HepG2 (cell line): ENCODE measurements around the gene PLEKHH1. TPM values are rescaled to one million over a fixed set of nuclear protein-coding genes. Genes with fewer than 3 reads are reported as not detected.

Source experiments
- ATAC-seq: fragments of 200-7000 bp; cut with Tn5 transposase; 3 replicates; pipeline ENCODE4 v1.9.1; 2020; ENCODE audit warnings: mild to moderate bottlenecking, moderate library complexity
- BruUV-seq: library from RNA; stranded (reverse); fragments of 400-500 nt; replicated peaks from 2 replicates; lab custom pipeline; 2021; lab: Mats Ljungman, UMichigan
- CTCF ChIA-PET: fragments of 300-600 bp; formaldehyde crosslinking; extraction: SDS; loops from one replicate; lab custom pipeline; 2021; ENCODE audit warnings: low total read pairs, inconsistent platforms, low intra/inter-chr PET ratio; lab: Yijun Ruan, JAX
- POLR2A ChIA-PET: fragments of 350-600 bp; sonication (Branson Sonifier 250); formaldehyde crosslinking; loops from one replicate; lab custom pipeline; 2020; ENCODE audit warnings: antibody characterized with exemption, inconsistent platforms; lab: Yijun Ruan, JAX
- DNase-seq: peaks from one replicate; pipeline ENCODE4 v3.0.0-alpha.2; 2015; ENCODE audit warnings: low spot score
- FAIRE-seq: peaks from 3 replicates; lab custom pipeline; 2011; peaks lifted over from hg19 to GRCh38; lab: Jason Lieb, UNC
- H2AFZ ChIP-seq: one replicate; pipeline ENCODE4 v1.6.1; 2011; ENCODE audit warnings: low read length, inconsistent platforms
- H3K27ac ChIP-seq: fragments of 300-600 bp; 3 replicates; pipeline ENCODE4 v1.8.0; 2011; ENCODE audit warnings: mixed run types, mild to moderate bottlenecking, mixed read lengths, low read length, inconsistent platforms; ENCODE audit not compliant: insufficient read depth; ENCODE audit errors: extremely low read length
- H3K27me3 ChIP-seq, 2 experiments: fragments of 200-600 bp in 1 of 2; 2 replicates in 1 of 2; 3 replicates in 1 of 2; pipeline versions ENCODE4 v1.6.0 to v1.8.0; 2011; ENCODE audit warnings: low read length in 2 of 2, mild to moderate bottlenecking in 2 of 2, moderate library complexity in 2 of 2, inconsistent platforms in 1 of 2; ENCODE audit not compliant: insufficient read depth in 2 of 2, control insufficient read depth in 1 of 2
- H3K36me3 ChIP-seq, 2 experiments: fragments of 200-600 bp in 1 of 2; replicated peaks in 1 of 2; 2 replicates in 1 of 2; 3 replicates in 1 of 2; pipeline versions ENCODE4 v1.5.1 to v1.8.0; 2011; ENCODE audit warnings: low read length in 2 of 2, inconsistent platforms in 1 of 2; ENCODE audit not compliant: insufficient read depth in 2 of 2, control insufficient read depth in 1 of 2
- H3K4me1 ChIP-seq: 2 replicates; pipeline ENCODE4 v1.5.1; 2012; ENCODE audit warnings: low read length, inconsistent platforms; ENCODE audit not compliant: insufficient read depth
- H3K4me2 ChIP-seq: 2 replicates; pipeline ENCODE4 v1.6.0; 2011; ENCODE audit warnings: low read depth, low read length, inconsistent platforms
- H3K4me3 ChIP-seq, 3 experiments: fragments of 200-600 bp in 1 of 3; sonication (generic), shearing (Covaris generic) in 1 of 3; replicated peaks in 1 of 3; 2 replicates each; pipeline ENCODE4 v1.5.1; 2011 to 2016; ENCODE audit warnings: low read length in 3 of 3, inconsistent platforms in 2 of 3, low read depth in 2 of 3, mild to moderate bottlenecking in 2 of 3, control low read depth in 1 of 3, mixed read lengths in 1 of 3; ENCODE audit not compliant: insufficient read depth in 1 of 3
- H3K79me2 ChIP-seq: one replicate; pipeline ENCODE4 v1.6.1; 2011; ENCODE audit warnings: low read length, inconsistent platforms; ENCODE audit not compliant: insufficient read depth
- H3K9ac ChIP-seq: 2 replicates; pipeline ENCODE4 v1.6.0; 2011; ENCODE audit warnings: mild to moderate bottlenecking, low read depth, low read length, inconsistent platforms; ENCODE audit not compliant: insufficient read depth
- H3K9me3 ChIP-seq: 2 replicates; pipeline ENCODE4 v1.5.1; 2012; ENCODE audit warnings: mild to moderate bottlenecking, low read length
- H4K20me1 ChIP-seq: 2 replicates; pipeline ENCODE4 v1.6.0; 2011; ENCODE audit warnings: inconsistent platforms, mild to moderate bottlenecking, low read length, moderate library complexity; ENCODE audit not compliant: insufficient read depth
- ARNTL ChIP-seq: sonication (generic); formaldehyde crosslinking; IDR thresholded peaks from 2 replicates; pipeline ENCODE4 v1.4.0; 2020; ENCODE audit warnings: mild to moderate bottlenecking, missing genetic modification reagents
- MXI1 ChIP-seq: IDR thresholded peaks from 3 replicates; pipeline ENCODE4 v1.6.1; 2012; ENCODE audit warnings: low read depth, low read length, inconsistent platforms, borderline replicate concordance
- PCBP1 ChIP-seq: fragments of 200-400 bp; formaldehyde crosslinking; IDR thresholded peaks from 2 replicates; pipeline ENCODE4 v1.6.1; 2017; ENCODE audit warnings: mild to moderate bottlenecking, low read depth, low read length, borderline replicate concordance
- RFXAP ChIP-seq: sonication (generic); formaldehyde crosslinking; IDR thresholded peaks from 2 replicates; pipeline ENCODE4 v1.4.0; 2020; ENCODE audit warnings: missing genetic modification reagents, borderline replicate concordance
- SAFB2 ChIP-seq: sonication (generic); formaldehyde crosslinking; IDR thresholded peaks from 2 replicates; pipeline ENCODE4 v1.5.1; 2020; ENCODE audit warnings: missing genetic modification reagents, low read depth, mild to moderate bottlenecking, borderline replicate concordance
- TERF1 ChIP-seq: sonication (generic); formaldehyde crosslinking; IDR thresholded peaks from 2 replicates; pipeline ENCODE4 v1.8.0; 2022; ENCODE audit warnings: mild to moderate bottlenecking, missing genetic modification reagents, moderate library complexity
- ZBTB33 ChIP-seq: sonication (generic); formaldehyde crosslinking; IDR thresholded peaks from 2 replicates; pipeline ENCODE4 v1.4.0; 2020; ENCODE audit warnings: missing genetic modification reagents
- ZBTB38 ChIP-seq: sonication (generic); formaldehyde crosslinking; IDR thresholded peaks from 2 replicates; pipeline ENCODE4 v1.5.1; 2020; ENCODE audit warnings: mild to moderate bottlenecking, missing genetic modification reagents
- ZNF33A ChIP-seq: sonication (generic); formaldehyde crosslinking; IDR thresholded peaks from 2 replicates; pipeline ENCODE4 v1.5.1; 2020; ENCODE audit warnings: missing genetic modification reagents, mild to moderate bottlenecking, moderate library complexity, borderline replicate concordance
- ZNF543 ChIP-seq: sonication (generic); formaldehyde crosslinking; IDR thresholded peaks from 2 replicates; pipeline ENCODE4 v1.4.0; 2020; ENCODE audit warnings: mild to moderate bottlenecking, missing genetic modification reagents
- ZNF589 ChIP-seq: sonication (generic); formaldehyde crosslinking; conservative IDR thresholded peaks from 2 replicates; pipeline ENCODE4 v1.8.0; 2022; ENCODE audit warnings: mild to moderate bottlenecking, moderate library complexity, missing genetic modification reagents
- ZNF639 ChIP-seq: conservative IDR thresholded peaks from 2 replicates; pipeline ENCODE4 v1.6.1; 2018; ENCODE audit warnings: missing genetic modification reagents
- ZNF792 ChIP-seq: IDR thresholded peaks from 2 replicates; pipeline ENCODE4 v1.6.1; 2016
- WGBS: methylation state at CpG from one replicate; pipeline ENCODE4 v1.1.6; 2017; ENCODE audit warnings: low lambda C conversion rate; 5-methylcytosine and 5-hydroxymethylcytosine counted together
- in situ Hi-C: cut with HindIII; loops from 2 replicates; pipeline ENCODE4 v1.10.0; 2017; ENCODE audit warnings: low pct_unique_long_range_greater_than_20kb; ENCODE audit not compliant: extremely low pct_ligation_motif_present
- intact Hi-C: fragments of 100-400 bp; cut with micrococcal nuclease; formaldehyde crosslinking; loops from one replicate; pipeline ENCODE4 v1.10.0; 2022; ENCODE audit not compliant: unreplicated experiment
- polyA plus RNA-seq, 8 experiments: library from polyadenylated mRNA; depleted of rRNA in 3 of 8; stranded (reverse) in 7 of 8; unstranded in 1 of 8; fragments of >200 nt; fragmentation: Illumina TruSeq in 4 of 8; extraction: Trizol in 4 of 8; gene quantifications; 2 replicates each; pipeline versions ENCODE4 v1.2.1 to v1.2.3, GENCODE V29; 2011 to 2016; ENCODE audit warnings: low read depth in 4 of 8, missing spikeins in 1 of 8, mixed read lengths in 1 of 8; ENCODE audit not compliant: insufficient read depth in 1 of 8
- total RNA-seq, 5 experiments: library from RNA; depleted of rRNA; stranded (reverse); fragments of >200 nt; fragmentation: Illumina TruSeq; extraction: Trizol; gene quantifications; 2 replicates each; pipeline ENCODE4 v1.2.3, GENCODE V29; 2016; ENCODE audit warnings: low read depth in 1 of 5
- TF ChIP-seq, protein P1 (sequence below): sonication (generic); formaldehyde crosslinking; IDR thresholded peaks from 2 replicates; pipeline ENCODE4 v1.9.0; 2021; ENCODE audit warnings: missing genetic modification reagents, borderline replicate concordance
- TF ChIP-seq, protein P2 (sequence below): sonication (generic); formaldehyde crosslinking; IDR thresholded peaks from 2 replicates; pipeline ENCODE4 v1.4.0; 2020; ENCODE audit warnings: missing genetic modification reagents, borderline replicate concordance

PLEKHH1 gene
- total and polyA plus RNA-seq, 2 of the 13 experiments (the other 11 are each of a cell fraction or from before 2014, with no cell fraction given) = 8.6 to 15.8 TPM

GRCh38 chr14:67510836-67511235 lies 22.3 kb upstream of the PLEKHH1 start:
- Histone ChIP-seq H4K20me1 (no peaks in the 10 kb centered on the region), H3K9me3 (no peaks in the 10 kb centered on the region), H3K79me2 (no peaks in the 10 kb centered on the region), H3K4me1 (peaks cover 15% of the 10 kb centered on the region), H3K4me2 (no peak overlapping the region), H2AFZ (no peak overlapping the region), H3K27ac (no peak overlapping the region), H3K9ac (no peak overlapping the region), H3K27me3 (peaks cover 2 to 44% of the 10 kb centered on the region in 2 experiments; a peak in 4 of 5 replicates), H3K4me3 (no peak overlapping the region), H3K36me3 (no peaks in the 10 kb centered on the region)
- in situ Hi-C loops = no loop called here
- 6% methylated on average over 3 of the region's 3 CpGs for WGBS
- ATAC-seq (no peak), DNase-seq (no peak), FAIRE-seq (no peak)
- ChIA-PET CTCF (no interaction called here), POLR2A (no interaction called here)
- no TSS peak for BruUV-seq
- intact Hi-C loops = no loop called here
- TF ChIP-seq TERF1 (CRISPR knock-in tag) = no peak
- no peak for TF ChIP-seq ZNF792 (CRISPR knock-in tag)
- TF ChIP-seq, protein P1, sequence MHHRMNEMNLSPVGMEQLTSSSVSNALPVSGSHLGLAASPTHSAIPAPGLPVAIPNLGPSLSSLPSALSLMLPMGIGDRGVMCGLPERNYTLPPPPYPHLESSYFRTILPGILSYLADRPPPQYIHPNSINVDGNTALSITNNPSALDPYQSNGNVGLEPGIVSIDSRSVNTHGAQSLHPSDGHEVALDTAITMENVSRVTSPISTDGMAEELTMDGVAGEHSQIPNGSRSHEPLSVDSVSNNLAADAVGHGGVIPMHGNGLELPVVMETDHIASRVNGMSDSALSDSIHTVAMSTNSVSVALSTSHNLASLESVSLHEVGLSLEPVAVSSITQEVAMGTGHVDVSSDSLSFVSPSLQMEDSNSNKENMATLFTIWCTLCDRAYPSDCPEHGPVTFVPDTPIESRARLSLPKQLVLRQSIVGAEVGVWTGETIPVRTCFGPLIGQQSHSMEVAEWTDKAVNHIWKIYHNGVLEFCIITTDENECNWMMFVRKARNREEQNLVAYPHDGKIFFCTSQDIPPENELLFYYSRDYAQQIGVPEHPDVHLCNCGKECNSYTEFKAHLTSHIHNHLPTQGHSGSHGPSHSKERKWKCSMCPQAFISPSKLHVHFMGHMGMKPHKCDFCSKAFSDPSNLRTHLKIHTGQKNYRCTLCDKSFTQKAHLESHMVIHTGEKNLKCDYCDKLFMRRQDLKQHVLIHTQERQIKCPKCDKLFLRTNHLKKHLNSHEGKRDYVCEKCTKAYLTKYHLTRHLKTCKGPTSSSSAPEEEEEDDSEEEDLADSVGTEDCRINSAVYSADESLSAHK (CRISPR knock-in tag) = no peak
- TF ChIP-seq ZBTB33 (CRISPR knock-in tag) = no peak
- no peak for TF ChIP-seq ARNTL (CRISPR knock-in tag)
- no peak for TF ChIP-seq ZBTB38 (CRISPR knock-in tag)
- TF ChIP-seq ZNF589 (CRISPR knock-in tag) = no peak
- no peak for TF ChIP-seq ZNF543 (CRISPR knock-in tag)
- no peak for TF ChIP-seq PCBP1
- no peak for TF ChIP-seq ZNF639 (CRISPR knock-in tag)
- no peak for TF ChIP-seq MXI1
- TF ChIP-seq SAFB2 (CRISPR knock-in tag) = no peak
- TF ChIP-seq, protein P2, sequence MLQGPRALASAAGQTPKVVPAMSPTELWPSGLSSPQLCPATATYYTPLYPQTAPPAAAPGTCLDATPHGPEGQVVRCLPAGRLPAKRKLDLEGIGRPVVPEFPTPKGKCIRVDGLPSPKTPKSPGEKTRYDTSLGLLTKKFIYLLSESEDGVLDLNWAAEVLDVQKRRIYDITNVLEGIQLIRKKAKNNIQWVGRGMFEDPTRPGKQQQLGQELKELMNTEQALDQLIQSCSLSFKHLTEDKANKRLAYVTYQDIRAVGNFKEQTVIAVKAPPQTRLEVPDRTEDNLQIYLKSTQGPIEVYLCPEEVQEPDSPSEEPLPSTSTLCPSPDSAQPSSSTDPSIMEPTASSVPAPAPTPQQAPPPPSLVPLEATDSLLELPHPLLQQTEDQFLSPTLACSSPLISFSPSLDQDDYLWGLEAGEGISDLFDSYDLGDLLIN (CRISPR knock-in tag) = no peak
- no peak for TF ChIP-seq RFXAP (CRISPR knock-in tag)
- TF ChIP-seq ZNF33A (CRISPR knock-in tag) = no peak
